Smooth muscle cell (in vitro differentiated cells): ENCODE results near the gene AOPEP. TPM values are rescaled to one million over a fixed set of nuclear protein-coding genes. Genes with fewer than 3 reads are reported as not detected.
A peak's percentile ranks its signal among the peaks of the same experiment; 100 is the strongest.

ENCODE experiments used
- DNase-seq: peaks from one replicate; lab custom pipeline; 2025; ENCODE audit not compliant: unreplicated experiment; lab: John Stamatoyannopoulos, UW
- H2AFZ ChIP-seq: fragments of 200-600 bp; sonication (generic); 2 replicates; pipeline ENCODE4 v1.6.0; 2016; ENCODE audit warnings: antibody characterized with exemption, low read depth, mild to moderate bottlenecking
- H3F3A ChIP-seq: fragments of 200-600 bp; sonication (generic); 2 replicates; pipeline ENCODE4 v1.6.0; 2017; ENCODE audit warnings: antibody characterized with exemption, low read depth
- H3K27ac ChIP-seq: fragments of 200-600 bp; sonication (generic); 2 replicates; pipeline ENCODE4 v1.5.1; 2016; ENCODE audit warnings: low read depth, mild to moderate bottlenecking
- H3K27me3 ChIP-seq: fragments of 200-600 bp; sonication (generic); 2 replicates; pipeline ENCODE4 v1.6.1; 2016; ENCODE audit warnings: low read depth, mild to moderate bottlenecking
- H3K36me3 ChIP-seq: fragments of 200-600 bp; sonication (generic); 2 replicates; pipeline ENCODE4 v1.5.1; 2016; ENCODE audit warnings: low read depth
- H3K4me1 ChIP-seq: fragments of 200-600 bp; sonication (generic); 2 replicates; pipeline ENCODE4 v1.5.1; 2016; ENCODE audit warnings: low read depth
- H3K4me2 ChIP-seq: fragments of 200-600 bp; sonication (generic); 2 replicates; pipeline ENCODE4 v1.6.0; 2016; ENCODE audit warnings: mild to moderate bottlenecking
- H3K4me3 ChIP-seq: fragments of 200-600 bp; sonication (generic); 2 replicates; pipeline ENCODE4 v1.5.1; 2016; ENCODE audit warnings: mild to moderate bottlenecking
- H3K79me2 ChIP-seq: fragments of 200-600 bp; sonication (generic); 2 replicates; pipeline ENCODE4 v1.6.0; 2016; ENCODE audit warnings: low read depth, mild to moderate bottlenecking
- H3K9ac ChIP-seq: fragments of 200-600 bp; sonication (generic); 2 replicates; pipeline ENCODE4 v1.6.0; 2016; ENCODE audit warnings: low read depth
- H3K9me3 ChIP-seq: fragments of 200-600 bp; sonication (generic); replicated peaks from 2 replicates; pipeline ENCODE4 v1.5.1; 2016; ENCODE audit warnings: low read depth
- H4K20me1 ChIP-seq: fragments of 200-600 bp; sonication (generic); 2 replicates; pipeline ENCODE4 v1.6.0; 2016; ENCODE audit warnings: low read depth
- WGBS: methylation state at CpG from one replicate; pipeline ENCODE4 v1.1.7; 2016; ENCODE audit warnings: low lambda C conversion rate; 5-methylcytosine and 5-hydroxymethylcytosine counted together
- polyA plus RNA-seq: library from polyadenylated mRNA; unstranded; fragments of >200 nt; fragmentation: Nextera tagmentation; extraction: Ambion mirVana; gene quantifications from 2 replicates; pipeline ENCODE4 v1.2.1, GENCODE V29; 2016
- total RNA-seq: library from RNA; depleted of rRNA; stranded (reverse); fragments of >200 nt; gene quantifications from 2 replicates; pipeline ENCODE4 v1.2.3, GENCODE V29; 2014
- TF ChIP-seq, protein P1 (sequence below): fragments of 200-600 bp; sonication (generic); IDR thresholded peaks from 2 replicates; pipeline ENCODE4 v1.5.1; 2017; ENCODE audit warnings: borderline replicate concordance, mild to moderate bottlenecking, antibody characterized with exemption; ENCODE audit not compliant: insufficient read depth, poor library complexity, severe bottlenecking

Gene AOPEP
- total and polyA plus RNA-seq, 2 experiments from 2014 or later = 52.7 to 94.9 TPM

DNA sequence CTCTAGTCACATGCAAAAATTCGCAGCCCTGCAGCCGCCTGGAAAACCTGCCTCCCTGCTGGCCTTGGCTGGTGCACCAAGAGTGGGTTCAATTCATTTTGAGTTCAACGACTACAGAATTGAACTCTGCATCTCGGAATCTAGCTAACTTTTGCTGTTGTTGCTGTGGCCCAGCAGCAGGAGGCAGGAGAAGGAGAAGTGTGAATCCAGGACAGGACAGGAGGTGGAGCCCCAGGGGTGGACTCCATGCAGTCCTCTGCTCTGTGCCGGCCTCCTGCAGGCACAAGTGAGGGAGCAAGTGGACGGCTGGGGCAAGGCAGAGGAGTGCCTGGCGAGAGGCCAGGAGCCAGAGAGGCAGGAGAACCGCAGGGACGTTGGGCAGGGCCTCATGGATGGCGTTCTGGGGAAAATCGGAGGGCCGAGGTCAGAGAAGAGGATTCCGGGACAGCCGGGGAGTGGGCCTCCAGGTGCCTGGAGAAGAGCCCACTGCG lies 376.8 kb downstream of the AOPEP start:
- H4K20me1 ChIP-seq = no peaks in the 10 kb centered on the region
- H3K79me2 ChIP-seq = no peaks in the 10 kb centered on the region
- 90% methylated on average over 15 of the region's 15 CpGs for WGBS
- no peak overlapping the region for H2AFZ ChIP-seq
- no peaks in the 10 kb centered on the region for H3K27me3 ChIP-seq
- no peak overlapping the region for H3K27ac ChIP-seq
- H3K9me3 ChIP-seq = no peaks in the 10 kb centered on the region
- DNase-seq = no peak
- H3K4me2 ChIP-seq = no peak overlapping the region
- H3K36me3 ChIP-seq = no peaks in the 10 kb centered on the region
- peaks cover 3% of the 10 kb centered on the region for H3K4me1 ChIP-seq
- TF ChIP-seq, protein P1, sequence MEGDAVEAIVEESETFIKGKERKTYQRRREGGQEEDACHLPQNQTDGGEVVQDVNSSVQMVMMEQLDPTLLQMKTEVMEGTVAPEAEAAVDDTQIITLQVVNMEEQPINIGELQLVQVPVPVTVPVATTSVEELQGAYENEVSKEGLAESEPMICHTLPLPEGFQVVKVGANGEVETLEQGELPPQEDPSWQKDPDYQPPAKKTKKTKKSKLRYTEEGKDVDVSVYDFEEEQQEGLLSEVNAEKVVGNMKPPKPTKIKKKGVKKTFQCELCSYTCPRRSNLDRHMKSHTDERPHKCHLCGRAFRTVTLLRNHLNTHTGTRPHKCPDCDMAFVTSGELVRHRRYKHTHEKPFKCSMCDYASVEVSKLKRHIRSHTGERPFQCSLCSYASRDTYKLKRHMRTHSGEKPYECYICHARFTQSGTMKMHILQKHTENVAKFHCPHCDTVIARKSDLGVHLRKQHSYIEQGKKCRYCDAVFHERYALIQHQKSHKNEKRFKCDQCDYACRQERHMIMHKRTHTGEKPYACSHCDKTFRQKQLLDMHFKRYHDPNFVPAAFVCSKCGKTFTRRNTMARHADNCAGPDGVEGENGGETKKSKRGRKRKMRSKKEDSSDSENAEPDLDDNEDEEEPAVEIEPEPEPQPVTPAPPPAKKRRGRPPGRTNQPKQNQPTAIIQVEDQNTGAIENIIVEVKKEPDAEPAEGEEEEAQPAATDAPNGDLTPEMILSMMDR = no peak
- peaks cover 8% of the 10 kb centered on the region for H3F3A ChIP-seq
- no peak overlapping the region for H3K9ac ChIP-seq
- no peak overlapping the region for H3K4me3 ChIP-seq

DNA sequence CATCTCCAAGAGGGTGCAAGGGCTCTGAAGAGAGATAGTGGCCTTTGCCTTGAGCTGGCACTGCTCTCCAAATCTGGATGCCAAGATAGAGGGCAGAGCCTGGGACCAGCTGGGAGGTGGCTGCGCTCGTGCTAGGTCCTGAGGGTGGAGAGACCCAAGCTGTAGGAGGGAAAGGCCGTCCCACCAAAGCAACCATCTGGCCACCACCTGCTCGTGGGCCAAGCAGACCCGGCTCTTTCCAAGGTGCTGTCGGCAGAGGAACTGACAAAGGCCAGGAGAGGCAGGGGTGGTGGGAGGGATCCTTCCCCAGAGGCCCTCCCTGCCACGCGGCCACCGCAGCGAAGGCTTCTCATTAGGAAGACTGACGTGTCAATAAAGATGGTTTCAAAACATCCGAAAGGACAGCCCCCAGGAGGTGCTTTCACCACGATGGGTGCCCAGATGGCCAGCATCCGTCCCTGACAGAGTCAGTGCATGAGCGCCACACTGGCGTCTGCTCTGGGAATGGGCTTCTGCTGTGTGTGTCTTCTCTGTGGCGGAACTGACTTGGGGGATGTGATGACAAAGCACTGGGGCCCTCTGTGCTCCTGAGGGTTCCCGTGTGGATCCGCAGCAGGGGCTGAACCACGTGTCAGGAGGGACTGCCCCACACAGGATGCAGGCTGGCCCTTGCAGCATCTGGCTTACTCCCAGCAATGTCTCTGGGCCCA lies 377.5 kb downstream of the AOPEP start:
- no peak for DNase-seq
- Histone ChIP-seq H2AFZ (no peak overlapping the region), H3K4me3 (no peak overlapping the region), H3K4me1 (no peaks in the 10 kb centered on the region), H3K4me2 (no peak overlapping the region), H3F3A (peaks cover 8% of the 10 kb centered on the region), H3K9me3 (no peaks in the 10 kb centered on the region), H3K36me3 (no peaks in the 10 kb centered on the region), H3K79me2 (no peaks in the 10 kb centered on the region), H3K9ac (no peak overlapping the region), H3K27me3 (no peaks in the 10 kb centered on the region), H3K27ac (no peak overlapping the region), H4K20me1 (no peaks in the 10 kb centered on the region)
- WGBS = 84% methylated on average over 20 of the region's 20 CpGs
- TF ChIP-seq, protein P1 = no peak

DNA sequence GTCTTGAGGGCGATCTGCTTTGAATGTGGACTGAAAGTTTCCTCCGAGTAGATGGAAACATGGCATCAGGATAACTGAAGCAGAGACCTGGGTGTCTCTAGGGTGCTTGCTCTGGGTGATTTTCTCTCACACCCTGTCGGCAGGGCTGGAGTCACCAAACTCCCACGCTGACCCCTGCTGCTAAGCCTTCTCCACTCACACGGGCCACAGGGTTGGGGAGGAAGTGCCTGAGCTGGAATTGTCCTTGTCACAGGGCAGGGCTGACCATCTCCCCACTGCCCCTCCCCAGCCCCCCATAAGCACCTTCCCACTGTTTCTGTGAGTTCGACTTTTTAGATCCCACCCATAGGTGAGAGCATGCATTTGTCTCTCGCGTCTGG lies 378.1 kb downstream of the AOPEP start:
- Histone ChIP-seq H3K79me2 (no peaks in the 10 kb centered on the region), H3K36me3 (no peaks in the 10 kb centered on the region), H3K4me1 (no peaks in the 10 kb centered on the region), H4K20me1 (no peaks in the 10 kb centered on the region), H3K4me3 (no peak overlapping the region), H3K27me3 (no peaks in the 10 kb centered on the region), H3F3A (peaks cover 6% of the 10 kb centered on the region), H3K27ac (peak overlapping the region; percentile 57), H3K4me2 (no peak overlapping the region), H3K9me3 (no peaks in the 10 kb centered on the region), H3K9ac (no peak overlapping the region), H2AFZ (no peak overlapping the region)
- 85% methylated on average over 8 of the region's 8 CpGs for WGBS
- DNase-seq = no peak
- TF ChIP-seq, protein P1 = no peak

DNA sequence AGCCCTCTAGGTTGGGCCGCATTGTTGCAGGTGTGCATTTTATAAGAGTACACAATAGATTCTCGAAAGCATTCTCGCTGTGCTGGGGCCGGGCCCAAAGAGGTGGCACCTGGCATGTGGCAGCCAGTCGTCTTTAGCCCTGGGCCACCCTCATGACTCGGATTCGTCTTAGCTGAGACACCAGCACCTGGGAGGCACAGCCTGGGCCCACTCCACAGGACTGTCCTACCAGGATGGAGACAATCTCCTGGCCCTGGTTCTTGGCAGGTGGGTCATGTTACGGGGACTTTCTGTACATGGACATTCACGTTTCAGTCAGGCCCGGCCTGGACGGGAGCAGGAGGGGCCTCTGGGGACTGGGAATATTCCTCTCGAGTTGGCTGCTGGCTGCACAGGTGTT lies 378.5 kb downstream of the AOPEP start:
- peak overlapping the region; percentile 57 for H3K27ac ChIP-seq
- no peak overlapping the region for H3K4me3 ChIP-seq
- no peaks in the 10 kb centered on the region for H3K9me3 ChIP-seq
- H3K4me2 ChIP-seq = no peak overlapping the region
- no peaks in the 10 kb centered on the region for H3K4me1 ChIP-seq
- H4K20me1 ChIP-seq = no peaks in the 10 kb centered on the region
- 85% methylated on average over 12 of the region's 12 CpGs for WGBS
- peaks cover 3% of the 10 kb centered on the region for H3F3A ChIP-seq
- H3K79me2 ChIP-seq = no peaks in the 10 kb centered on the region
- H3K9ac ChIP-seq = no peak overlapping the region
- TF ChIP-seq, protein P1 = no peak
- no peaks in the 10 kb centered on the region for H3K36me3 ChIP-seq
- DNase-seq = no peak
- no peaks in the 10 kb centered on the region for H3K27me3 ChIP-seq
- no peak overlapping the region for H2AFZ ChIP-seq
